HG03460 (cell line): ENCODE results near the gene NFYA.

ENCODE experiments used
- ATAC-seq: cut with Tn5 transposase; IDR thresholded peaks from one replicate; pipeline ENCODE4 v1.9.1; 2021; ENCODE audit not compliant: unreplicated experiment

Gene NFYA

GRCh38 chr6:41046084-41046483 lies 26.7 kb upstream of the NFYA start:
- ATAC-seq, result no peak

- no peak for ATAC-seq
These were observed 25.5 kb upstream of the NFYA start for GRCh38 chr6:41047306-41047705.

- ATAC-seq, result no peak
These were observed 24.7 kb upstream of the NFYA start for GRCh38 chr6:41047745-41048732.

- no peak for ATAC-seq
These were observed 23.3 kb upstream of the NFYA start for GRCh38 chr6:41049521-41049920.

- ATAC-seq, result no peak
These were observed 22.8 kb upstream of the NFYA start for GRCh38 chr6:41049955-41050354.

GRCh38 chr6:41050536-41050935 lies 22.2 kb upstream of the NFYA start:
- ATAC-seq, result no peak

GRCh38 chr6:41051873-41052272 lies 20.9 kb upstream of the NFYA start:
- no peak for ATAC-seq

- no peak for ATAC-seq
These were observed 19.7 kb upstream of the NFYA start, which contains the start of gene APOBEC2 for GRCh38 chr6:41053041-41053440. APOBEC2 (plus strand) TSS chr6:41053202; CDS start chr6:41053348, 146 bp downstream.

GRCh38 chr6:41054511-41054910 lies 18.3 kb upstream of the NFYA start:
- no peak for ATAC-seq

- ATAC-seq, result no peak
These were observed 17.6 kb upstream of the NFYA start for GRCh38 chr6:41055149-41055548.

GRCh38 chr6:41056768-41057490 lies 15.8 kb upstream of the NFYA start:
- no peak for ATAC-seq

GRCh38 chr6:41058783-41059181 lies 14.0 kb upstream of the NFYA start:
- no peak for ATAC-seq

- no peak for ATAC-seq
These were observed 13.2 kb upstream of the NFYA start for GRCh38 chr6:41059556-41059955.

GRCh38 chr6:41061196-41061726 lies 11.5 kb upstream of the NFYA start:
- ATAC-seq, result no peak

GRCh38 chr6:41062056-41062455 lies 10.7 kb upstream of the NFYA start:
- ATAC-seq, result no peak

- no peak for ATAC-seq
These were observed 8.9 kb upstream of the NFYA start for GRCh38 chr6:41063884-41064285.

GRCh38 chr6:41064841-41065240 lies 7.9 kb upstream of the NFYA start:
- no peak for ATAC-seq

- no peak for ATAC-seq
These were observed 7.2 kb upstream of the NFYA start for GRCh38 chr6:41065550-41066026.

GRCh38 chr6:41066867-41067304 lies 5.9 kb upstream of the NFYA start:
- ATAC-seq, result no peak

GRCh38 chr6:41071501-41071922 lies 1.3 kb upstream of the NFYA start:
- ATAC-seq, result no peak
